NCI-H774 (cell line): ENCODE measurements around the gene SLC66A1.

ENCODE experiments used
- DNase-seq: peaks from one replicate; lab custom pipeline; 2025; lab: John Stamatoyannopoulos, UW

The SLC66A1 gene

DNA sequence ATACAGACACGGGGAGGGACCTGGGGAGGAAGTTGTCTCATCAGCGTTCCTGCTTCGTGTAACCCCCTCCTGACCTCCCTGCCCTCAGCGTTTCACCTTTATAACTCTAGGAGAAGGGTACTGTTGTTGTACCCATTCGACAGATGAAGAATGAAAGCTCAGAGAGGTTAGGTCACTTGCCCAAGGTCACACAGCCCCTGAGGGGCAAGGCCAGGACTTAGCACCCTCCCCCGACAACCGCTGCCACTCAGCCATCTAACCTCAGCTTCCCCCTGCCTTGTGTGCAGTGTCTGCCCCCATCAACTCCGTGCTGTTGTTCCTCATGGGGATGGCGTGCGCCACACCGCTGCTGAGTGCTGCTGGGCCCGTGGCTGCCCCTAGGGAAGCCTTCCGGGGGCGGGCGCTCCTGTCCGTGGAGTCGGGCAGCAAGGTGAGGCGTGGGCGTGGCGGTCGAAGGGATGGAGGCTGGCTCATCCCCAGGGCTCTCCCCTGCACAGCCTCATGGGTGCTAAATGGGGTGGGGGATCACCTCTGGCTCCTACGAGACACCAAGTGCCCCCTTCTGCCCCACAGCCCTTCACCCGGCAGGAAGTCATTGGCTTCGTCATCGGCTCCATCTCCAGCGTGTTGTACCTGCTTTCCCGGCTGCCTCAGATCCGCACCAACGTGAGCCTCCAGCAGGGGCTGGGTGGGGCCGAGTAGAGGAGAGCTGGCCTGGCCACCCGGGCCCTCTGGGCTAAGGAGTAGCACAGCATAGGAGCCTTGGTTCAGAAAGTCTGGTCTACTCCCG, 14.0 kb downstream of the SLC66A1 start:
- no peak for DNase-seq

DNA sequence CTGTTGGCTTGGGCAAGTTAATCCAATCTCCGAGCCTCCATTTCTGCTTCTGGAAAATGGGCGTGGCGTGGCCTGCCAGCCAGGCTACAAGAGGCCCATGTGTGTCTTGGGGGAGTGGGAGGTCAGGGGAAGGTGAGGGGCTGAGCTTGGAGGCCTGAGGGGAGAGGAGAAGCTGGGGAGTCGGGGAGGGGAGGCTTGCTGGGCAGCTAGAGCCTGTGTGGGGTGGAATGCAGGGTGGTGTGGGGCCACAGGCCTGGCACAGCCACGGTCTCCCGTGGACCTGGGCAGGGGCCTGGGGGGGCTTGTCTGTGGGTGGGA, 14.6 kb downstream of the SLC66A1 start:
- DNase-seq = no peak

DNA sequence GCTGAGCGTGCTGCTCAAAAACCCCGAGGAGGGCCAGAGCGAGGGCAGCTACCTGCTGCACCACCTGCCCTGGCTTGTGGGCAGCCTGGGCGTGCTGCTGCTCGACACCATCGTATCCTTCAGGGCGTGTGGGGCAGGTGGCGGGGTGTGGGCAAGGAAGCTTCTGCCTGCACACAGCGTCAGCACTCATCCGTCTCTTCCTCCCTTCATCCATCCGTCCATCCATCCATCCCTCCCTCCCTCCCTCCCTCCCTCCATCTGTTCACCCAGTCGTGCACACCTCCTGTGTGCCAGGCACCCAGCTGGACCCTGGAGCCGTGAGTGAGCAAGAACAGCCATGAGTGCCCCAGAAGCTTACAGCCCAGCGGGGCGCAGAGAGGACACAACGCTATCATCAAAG, 15.2 kb downstream of the SLC66A1 start:
- no peak for DNase-seq

DNA sequence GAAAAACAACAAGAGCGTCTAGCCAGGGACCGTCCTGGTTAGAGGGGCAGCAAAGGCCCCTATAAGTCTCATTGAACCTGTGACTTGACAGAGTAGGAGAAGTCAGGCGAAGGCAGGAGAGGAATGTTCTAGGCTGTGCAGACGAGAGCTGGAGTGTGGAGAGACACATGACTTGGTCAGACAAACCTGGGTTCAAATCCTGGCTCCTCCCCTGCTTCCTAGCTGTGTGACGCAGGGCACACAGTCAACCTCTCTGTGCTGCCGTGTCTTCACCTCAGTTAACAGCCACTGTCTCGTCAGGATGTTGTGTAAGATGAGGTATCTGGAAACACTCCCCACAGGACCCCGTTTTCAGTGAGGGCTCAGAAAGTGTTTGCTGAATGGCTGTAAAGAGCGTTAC, 15.6 kb downstream of the SLC66A1 start:
- no peak for DNase-seq

DNA sequence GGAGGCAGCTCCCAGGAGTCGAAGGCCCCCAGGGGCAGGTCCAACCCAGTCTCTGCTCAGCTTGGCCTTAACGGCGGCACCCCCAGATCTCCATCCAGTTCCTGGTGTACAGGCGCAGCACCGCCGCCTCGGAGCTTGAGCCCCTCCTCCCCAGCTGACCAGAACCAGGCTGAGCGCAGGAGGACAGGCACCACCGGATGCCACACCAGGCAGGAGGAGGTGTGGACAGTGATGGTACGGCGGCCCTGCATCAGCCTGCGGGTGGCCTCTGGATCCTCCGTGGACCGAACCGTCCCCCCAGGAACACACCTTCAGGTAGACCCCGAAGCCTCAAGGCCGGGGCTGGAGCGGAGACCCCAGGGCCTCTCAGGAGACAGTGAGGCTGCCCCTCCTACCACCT, 16.4 kb downstream of the SLC66A1 start:
- DNase-seq = no peak

DNA sequence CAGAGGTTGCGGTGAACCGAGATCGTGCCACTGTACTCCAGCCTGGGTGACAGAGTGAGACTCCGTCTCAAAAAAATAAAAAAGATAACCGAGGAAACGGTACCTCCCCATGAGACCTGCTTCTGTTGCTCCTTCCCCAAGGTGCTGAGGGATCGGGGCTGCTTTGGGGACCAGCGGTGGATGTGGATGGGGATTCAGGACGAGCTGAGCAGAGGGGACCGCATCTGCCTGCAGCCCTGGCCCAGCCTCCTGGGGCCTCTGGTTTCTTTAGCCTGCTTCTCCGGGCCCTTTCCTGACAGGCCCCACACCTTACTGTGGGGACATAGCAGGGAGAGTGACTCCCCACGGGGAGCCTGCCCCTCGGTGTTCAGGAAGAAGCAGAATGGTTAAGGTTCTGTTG, 17.1 kb downstream of the SLC66A1 start:
- no peak for DNase-seq

DNA sequence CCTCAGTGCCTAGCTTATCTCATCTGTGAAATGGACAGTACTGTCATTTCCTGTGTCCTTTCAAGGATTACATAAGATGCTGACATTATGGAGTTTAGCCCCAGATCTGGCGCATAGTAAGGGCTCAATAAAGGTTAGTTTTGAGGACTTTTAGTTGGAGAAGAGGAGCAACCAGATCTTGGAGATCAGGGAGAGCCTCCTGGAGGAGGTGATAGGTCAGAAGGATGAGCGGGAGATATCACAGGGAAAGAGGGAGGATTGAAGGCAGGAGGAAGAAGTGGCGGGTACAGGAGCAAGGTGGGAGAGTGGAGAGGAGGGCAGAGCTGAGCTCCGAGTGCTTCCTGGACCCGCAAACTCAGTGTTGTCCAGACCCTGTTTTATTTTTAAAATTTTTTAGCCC, 17.5 kb downstream of the SLC66A1 start:
- DNase-seq = no peak

DNA sequence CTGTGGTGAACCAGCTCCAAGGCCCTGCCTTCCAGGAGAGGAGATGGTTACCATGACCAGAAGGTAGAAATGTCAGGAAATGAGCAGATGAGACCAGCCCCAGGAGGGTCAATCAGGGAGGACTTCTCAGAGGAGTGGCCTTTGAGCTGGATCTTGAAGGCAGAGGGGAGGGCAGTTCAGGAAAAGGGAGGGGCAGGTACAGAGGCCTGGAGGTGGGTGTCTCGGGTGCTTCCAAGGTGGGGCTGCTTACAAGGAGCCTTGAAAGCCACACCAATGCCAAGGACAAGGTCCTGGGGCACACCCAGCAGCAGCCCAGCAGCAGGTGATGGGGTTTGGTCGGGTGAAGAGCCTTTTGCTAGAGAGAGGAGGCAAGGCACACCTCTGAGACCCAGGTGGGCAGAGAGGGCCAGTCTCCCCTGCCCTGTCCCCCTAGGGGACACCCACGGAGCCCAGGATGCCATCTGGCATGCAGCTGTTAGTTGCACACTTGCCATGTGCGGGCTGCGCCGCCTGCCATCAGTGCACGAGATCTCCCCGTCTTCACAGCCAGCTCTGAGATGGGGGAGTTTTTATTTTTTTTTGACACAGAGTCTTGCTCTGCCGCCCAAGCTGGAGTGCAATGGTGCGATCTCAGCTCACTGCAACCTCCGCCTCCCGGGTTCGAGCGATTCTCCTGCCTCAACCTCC, 18.5 kb downstream of the SLC66A1 start:
- no peak for DNase-seq

DNA sequence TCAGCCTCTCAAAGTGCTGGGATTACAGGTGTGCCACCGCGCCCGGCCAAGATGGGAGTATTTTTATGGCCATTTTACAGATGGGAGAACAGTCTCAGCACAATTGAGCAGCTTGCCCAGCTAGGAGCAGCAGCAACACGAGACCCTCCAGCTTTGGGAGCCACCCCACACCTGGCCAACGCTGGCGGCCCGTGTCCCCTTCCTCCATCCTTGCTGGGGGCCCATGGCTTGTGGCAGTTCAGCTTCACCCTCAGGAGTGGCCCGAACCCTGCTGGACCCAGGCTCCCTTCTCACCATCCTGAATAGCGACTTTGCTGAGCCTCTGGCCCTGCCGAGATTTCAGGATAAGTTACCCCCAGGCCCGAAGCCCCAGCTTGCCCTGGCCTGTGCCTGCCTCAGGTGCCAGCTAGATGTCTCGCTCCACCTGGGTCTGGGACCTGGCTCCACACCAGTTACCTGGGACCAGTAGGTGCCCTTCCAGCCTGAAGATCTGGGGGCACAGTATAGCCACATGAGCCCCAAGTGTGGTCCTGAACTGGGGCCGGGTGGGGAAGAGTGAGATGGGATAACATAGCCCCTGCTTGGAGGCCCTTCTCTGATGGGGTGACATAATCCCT, 19.2 kb downstream of the SLC66A1 start:
- no peak for DNase-seq

DNA sequence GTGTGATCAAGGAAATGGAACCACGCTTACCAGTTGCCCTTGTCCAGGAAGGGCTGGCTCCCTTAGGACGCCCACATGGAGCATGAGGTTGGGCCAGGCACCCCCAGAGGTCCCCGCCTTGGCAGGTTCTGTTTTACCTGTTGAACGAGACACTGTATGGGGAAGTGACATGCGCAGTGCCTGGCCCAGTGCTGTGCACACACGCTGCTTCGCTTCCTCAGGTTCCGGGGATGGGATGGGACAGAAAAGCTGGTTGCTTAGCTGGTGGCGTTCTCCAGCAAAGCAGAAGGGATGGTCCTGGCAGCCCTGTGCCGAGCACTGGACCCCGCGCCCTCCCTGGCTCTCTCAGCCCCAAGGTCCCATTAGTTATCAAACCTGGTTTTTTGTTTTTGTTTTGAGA, 20.7 kb downstream of the SLC66A1 start:
- DNase-seq = no peak

DNA sequence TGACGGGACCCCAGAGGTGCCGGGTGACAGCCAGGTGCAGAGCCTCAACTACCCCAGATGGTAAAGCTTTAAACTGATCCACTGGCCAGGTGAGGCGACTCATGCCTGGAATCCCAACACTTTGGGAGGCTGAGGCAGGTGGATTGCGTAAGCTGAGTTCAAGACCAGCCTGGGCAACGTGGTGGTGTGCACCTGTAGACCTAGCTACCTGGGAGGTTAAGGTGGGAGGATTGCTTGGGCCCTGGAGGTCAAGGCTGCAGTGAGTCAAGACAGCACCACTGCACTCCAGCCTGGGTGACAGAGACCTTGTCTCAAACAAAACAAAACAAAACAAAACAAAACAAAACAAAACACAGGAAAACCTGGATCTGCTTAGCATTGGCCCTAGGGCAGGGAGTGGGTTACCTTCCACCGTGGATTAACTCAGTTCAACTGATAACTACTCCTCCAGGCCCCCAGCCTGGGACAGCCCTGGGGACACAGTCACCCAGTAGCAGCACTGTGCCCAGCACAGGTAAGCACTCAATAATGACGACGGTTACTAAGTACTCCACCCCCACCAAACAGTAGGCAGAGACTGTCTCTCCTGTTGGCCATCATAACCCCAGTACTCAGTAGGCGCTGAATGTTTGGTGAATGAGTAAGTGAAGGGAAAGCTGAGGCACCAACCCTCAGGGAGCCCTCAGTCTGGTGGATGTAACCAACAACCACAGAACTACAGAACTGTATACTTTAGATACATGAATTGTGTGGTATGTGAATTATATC, 21.6 kb downstream of the SLC66A1 start:
- no peak for DNase-seq

DNA sequence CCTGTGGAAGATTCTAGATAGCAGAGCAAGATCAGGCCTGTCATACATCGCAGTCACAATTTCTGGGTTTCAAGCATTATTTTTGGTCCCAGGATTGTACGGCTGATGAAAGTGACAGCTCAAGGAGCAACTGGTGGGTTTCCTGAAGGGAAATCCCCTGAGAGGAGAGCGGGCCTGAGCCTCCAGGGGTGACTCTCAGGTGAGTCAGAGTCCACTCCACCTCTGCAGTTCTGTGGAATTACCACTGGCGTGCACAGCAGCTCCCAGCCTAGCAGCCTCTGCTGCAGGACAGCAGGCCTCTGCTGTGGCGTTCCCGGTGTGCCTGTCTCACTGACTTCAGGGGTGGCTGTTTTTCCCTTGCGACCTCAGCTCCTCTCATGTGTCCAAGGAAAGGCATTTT, 24.4 kb downstream of the SLC66A1 start:
- no peak for DNase-seq

DNA sequence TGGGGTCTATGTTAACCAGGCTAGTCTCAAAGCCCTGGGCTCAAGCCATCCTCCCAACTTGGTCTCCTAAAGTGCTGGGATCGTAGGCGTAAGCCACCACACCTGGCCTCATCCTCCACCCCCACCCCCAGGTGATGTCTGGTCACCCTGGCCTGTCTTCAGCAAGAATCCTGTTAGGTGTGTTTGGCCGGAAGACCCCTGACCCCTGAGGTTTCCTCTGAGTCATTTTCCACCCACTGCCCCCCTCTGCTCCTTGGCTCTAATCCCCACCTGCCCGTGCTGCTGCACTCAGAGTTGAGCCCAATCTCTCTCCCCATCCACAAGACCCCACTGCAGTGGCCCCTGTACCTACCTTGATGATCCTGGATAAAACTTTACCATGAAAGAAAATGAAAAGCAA, 25.2 kb downstream of the SLC66A1 start:
- DNase-seq = no peak

DNA sequence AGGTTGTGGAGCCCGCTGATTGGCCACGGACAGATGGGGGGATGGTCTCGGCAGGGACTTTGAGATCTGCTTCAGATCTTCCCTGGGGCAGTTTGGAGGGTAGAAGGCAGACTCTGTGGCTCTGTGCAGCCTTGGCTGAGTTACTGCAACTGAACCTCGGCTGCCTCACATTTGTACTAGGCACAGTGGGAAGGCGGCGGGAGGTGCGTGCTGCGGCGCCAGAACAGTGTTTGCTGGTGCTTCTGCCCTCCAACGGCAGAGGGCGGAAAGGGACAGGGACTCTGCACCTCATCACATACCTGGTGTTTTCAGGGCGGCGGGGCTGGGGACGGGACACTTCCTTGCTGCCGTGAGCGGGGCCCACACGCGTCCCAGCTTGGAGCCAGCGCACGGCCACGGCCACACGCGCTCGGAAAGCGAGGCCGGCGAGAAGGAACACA, 26.2 kb downstream of the SLC66A1 start:
- DNase-seq = no peak

DNA sequence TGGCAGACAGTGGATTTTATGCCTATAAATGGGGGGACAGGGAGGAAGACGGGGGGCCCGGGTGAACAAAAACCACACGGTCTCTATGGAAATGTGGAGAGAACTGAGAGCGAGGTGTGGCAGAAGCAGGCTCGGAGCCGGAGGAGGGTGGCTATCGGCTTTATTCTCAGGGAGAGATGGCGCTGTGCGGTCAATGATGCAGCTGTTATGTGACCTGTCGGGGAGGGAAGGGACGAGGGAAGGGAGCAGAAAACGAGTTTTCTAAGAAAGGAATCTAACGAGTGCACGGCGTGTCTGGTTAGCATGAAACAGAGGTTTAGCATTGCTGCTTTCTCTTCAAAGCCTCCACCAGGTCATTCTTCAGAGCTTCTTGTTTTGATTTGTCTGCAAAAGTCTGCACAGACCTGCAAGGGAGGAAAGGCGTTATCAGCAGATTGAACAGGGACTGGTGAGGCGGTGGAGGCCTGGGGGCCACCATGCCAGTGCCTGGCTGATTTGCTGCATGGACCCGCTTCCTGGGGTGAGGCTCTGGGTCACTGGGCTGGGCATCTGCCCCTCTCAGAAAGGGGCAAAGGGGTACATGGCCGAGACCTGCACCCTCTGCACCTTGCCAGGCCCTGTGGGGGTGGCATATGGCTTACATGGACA, 27.2 kb downstream of the SLC66A1 start:
- DNase-seq = no peak

DNA sequence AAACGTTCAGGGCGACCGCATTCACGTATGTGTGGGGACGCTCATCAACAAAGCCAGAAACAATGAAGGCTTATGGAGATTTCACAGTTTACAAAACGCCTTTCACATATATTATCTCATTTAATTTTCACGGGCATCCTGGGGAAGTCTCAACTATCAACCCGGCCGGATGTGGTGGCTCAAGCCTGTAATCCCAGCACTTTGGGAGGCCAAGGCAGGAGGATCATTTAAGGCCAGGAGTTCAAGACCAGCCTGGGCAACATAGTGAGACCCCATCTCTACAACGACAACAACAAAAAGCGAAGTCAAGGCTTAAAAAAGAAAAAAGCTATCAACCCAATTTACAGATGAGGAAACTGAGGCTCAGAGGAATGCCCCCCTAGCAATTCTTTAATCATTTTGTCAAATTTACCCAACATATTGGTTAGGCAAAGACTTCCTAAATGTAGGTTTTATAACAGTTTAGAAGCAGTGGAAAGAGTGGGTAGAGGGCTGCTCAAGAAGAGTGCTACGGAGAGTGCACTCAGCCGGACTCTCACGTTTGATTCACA, 28.3 kb downstream of the SLC66A1 start:
- DNase-seq = no peak

DNA sequence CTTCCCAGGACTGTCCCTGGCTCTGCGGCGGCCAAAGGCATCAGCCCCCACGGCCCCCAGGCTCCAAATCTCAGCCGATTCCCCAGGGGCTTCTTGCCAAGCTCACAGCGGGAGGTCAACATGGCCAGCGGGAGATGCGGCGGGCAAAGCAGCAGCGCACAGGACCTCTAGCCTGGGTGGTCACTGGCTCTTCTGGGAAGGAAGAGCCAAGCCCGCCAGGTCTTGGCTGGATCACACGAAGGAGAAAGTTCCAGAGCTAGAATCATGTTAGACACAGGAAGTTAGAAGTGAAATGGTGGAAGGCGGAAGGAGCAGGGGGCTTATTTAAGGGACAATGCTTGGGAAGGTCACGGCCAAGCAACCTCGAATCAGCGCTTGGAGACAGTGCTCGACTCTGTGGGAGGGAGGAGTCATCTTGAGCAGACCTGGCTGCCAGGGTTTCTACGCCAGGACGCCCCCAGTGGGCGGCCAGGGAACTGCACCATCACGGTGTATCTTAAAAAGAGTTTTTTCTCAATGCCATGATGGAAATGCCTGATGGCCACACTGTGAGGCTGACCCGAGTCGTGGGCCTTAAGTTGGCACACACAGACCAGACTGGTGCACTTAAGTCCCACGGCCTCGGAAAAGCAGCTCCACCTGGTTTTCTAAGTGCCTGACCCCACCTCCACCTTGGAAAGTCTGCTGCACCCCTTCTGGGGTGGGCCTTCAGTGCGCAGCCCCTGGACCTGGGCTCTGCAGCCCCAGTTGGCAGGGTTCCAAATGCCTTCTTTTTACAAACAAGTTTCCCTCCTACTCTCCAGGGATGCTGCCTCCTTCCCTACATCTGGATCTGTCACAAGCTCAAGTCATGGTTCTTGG, 29.3 kb downstream of the SLC66A1 start:
- no peak for DNase-seq

DNA sequence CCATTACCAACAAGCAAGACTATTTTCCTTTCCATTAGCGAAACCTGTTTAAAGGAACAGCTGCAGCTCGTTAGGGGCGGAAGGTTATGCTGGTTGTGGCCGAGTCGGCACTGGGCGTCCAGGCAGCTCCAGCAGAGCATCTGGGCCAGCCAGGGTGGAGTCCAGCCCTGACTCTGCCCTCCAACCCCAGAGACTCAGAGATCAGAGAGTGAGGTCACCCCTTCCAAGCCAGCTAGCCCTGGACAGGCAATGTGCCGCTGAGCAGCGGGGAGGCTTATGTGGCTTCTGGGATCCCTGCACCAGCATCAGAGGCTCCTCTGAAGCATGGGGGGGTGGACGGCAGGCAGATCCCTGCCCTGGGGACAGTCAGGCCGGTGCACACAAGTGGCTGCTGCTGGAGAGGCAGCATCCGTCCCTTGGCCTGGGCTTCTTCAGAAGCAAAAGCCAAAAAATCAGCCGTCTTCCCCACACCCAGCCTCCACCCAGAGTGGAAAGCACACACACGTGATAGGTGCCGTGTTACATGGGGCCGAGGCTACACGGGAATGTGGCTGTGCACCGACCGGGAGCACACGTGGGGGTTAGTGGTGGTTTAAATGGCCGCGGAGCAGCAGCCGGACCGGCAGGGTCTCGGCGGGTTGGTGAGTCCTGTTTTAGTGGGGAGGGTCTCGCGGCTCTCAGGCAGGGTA, 30.1 kb downstream of the SLC66A1 start:
- DNase-seq = no peak

DNA sequence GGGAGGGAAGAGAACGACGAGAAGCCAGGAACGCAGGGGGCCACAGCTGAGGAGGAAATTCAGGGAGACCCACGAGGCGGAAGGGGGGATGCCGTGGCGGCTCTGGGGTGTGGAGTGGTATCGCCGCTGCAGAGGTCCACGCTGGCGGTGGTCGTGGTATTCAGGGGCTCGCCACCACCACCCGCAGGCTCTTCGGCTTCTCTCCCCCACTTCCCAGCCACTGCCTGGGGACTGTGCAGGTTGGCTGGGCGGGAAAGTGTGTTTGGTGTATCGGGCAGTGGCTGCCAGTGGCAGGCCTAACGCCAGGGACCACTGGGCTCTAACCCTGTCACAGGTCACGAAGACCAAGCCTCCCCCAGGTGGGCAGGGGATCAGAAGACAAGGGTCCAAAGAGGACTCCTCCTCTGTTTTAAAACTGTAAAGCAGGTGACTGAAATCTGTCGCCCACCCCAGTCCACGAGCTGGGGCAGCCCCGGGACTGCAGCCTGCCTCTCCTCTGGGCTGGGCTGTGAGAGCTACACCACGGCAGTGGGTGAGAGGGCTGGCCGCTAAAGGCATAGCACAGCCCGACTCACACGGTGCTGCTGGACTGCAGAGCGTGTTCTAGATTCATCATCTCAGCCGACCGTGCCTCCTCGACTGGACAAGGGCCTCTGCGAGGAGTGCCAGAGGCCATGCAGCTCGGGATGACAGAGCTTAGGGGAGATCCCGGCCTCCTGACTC, 30.9 kb downstream of the SLC66A1 start:
- no peak for DNase-seq
